ENCODE data around the gene IFFO2.

DNA sequence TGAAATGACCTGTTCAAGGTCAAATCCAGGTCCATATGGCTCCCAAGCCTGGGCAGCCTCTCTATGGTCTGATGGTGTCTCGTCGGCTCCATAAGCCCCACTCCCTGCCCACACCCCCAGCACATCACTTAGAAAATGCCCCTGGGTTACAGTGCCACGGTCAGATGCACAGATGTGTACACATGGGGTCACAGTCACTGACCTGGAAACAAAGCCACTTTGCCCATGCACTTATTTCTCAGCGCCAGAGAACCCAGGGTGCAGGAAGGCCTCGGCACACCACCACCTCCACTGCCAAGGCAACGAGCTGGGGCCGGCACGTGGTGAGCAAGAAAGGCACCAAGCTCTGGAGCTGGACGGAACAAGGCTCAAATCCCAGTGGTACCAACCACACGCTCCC lies 24.7 kb downstream of the IFFO2 start:
- TF ChIP-seq POLR2A (IDR thresholded peaks at IDR 0.05; ENCODE audit: low read length) (no peak), GATA1 (IDR thresholded peaks at IDR 0.05; ENCODE audit: low read depth, low read length) (no peak)
